PFSK-1 (cell line): Measurements from ENCODE around the gene GADD45GIP1.

Experiments used
- FOXP2 ChIP-seq: optimal IDR thresholded peaks from 2 replicates; pipeline ENCODE3; 2011; ENCODE audit warnings: borderline replicate concordance, control low read depth, inconsistent platforms; ENCODE audit not compliant: insufficient read depth; ENCODE audit errors: extremely low read length, extremely low read depth
- POLR2AphosphoS5 ChIP-seq: IDR thresholded peaks from 2 replicates; pipeline ENCODE4 v1.6.1; 2012; ENCODE audit warnings: low read depth, mild to moderate bottlenecking, control low read depth, low read length, moderate library complexity
- SIN3A ChIP-seq: IDR thresholded peaks from 2 replicates; pipeline ENCODE4 v1.6.1; 2012; ENCODE audit warnings: mild to moderate bottlenecking, low read length, moderate library complexity, borderline replicate concordance; ENCODE audit not compliant: insufficient read depth
- TAF1 ChIP-seq: IDR thresholded peaks from 2 replicates; pipeline ENCODE4 v1.6.1; 2012; ENCODE audit warnings: low read length, control low read depth, borderline replicate concordance; ENCODE audit not compliant: insufficient read depth
- TF ChIP-seq, protein P1 (sequence below), 2 experiments: IDR thresholded peaks; 2 replicates each; pipeline versions ENCODE4 v1.6.1 to v1.8.0; 2011 to 2012; ENCODE audit warnings: low read depth in 2 of 2, low read length in 2 of 2, control low read depth in 1 of 2, inconsistent platforms in 1 of 2, mild to moderate bottlenecking in 1 of 2, moderate library complexity in 1 of 2; ENCODE audit not compliant: insufficient read depth in 1 of 2

The GADD45GIP1 gene

DNA sequence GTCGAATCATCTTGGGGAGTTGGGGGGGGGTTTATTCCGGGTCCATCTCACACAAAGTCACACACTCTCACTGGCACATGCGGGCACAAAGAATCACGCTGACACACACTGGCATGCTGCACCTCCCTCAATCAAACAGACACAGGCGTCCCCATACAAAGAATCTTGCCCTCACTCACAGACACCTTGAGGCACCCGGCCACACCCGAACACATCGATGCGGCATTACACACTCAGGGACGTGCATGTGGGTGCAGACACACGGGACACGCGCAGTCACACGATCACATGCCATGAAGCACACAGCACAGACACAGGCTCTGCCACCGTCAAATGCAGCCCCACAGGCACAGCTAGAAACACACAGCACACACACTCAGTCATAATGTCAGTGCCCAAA, 46.1 kb upstream of the GADD45GIP1 start:
- TF ChIP-seq POLR2AphosphoS5 (no peak), FOXP2 (no peak), TAF1 (no peak), SIN3A (no peak)
- TF ChIP-seq, protein P1, sequence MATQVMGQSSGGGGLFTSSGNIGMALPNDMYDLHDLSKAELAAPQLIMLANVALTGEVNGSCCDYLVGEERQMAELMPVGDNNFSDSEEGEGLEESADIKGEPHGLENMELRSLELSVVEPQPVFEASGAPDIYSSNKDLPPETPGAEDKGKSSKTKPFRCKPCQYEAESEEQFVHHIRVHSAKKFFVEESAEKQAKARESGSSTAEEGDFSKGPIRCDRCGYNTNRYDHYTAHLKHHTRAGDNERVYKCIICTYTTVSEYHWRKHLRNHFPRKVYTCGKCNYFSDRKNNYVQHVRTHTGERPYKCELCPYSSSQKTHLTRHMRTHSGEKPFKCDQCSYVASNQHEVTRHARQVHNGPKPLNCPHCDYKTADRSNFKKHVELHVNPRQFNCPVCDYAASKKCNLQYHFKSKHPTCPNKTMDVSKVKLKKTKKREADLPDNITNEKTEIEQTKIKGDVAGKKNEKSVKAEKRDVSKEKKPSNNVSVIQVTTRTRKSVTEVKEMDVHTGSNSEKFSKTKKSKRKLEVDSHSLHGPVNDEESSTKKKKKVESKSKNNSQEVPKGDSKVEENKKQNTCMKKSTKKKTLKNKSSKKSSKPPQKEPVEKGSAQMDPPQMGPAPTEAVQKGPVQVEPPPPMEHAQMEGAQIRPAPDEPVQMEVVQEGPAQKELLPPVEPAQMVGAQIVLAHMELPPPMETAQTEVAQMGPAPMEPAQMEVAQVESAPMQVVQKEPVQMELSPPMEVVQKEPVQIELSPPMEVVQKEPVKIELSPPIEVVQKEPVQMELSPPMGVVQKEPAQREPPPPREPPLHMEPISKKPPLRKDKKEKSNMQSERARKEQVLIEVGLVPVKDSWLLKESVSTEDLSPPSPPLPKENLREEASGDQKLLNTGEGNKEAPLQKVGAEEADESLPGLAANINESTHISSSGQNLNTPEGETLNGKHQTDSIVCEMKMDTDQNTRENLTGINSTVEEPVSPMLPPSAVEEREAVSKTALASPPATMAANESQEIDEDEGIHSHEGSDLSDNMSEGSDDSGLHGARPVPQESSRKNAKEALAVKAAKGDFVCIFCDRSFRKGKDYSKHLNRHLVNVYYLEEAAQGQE (IDR thresholded peaks at IDR 0.05; ENCODE audit: insufficient read depth in 1 of 2, low read depth in 2 of 2, low read length in 2 of 2): no peak

GRCh38 chr19:13002166-13002898, 45.3 kb upstream of the GADD45GIP1 start:
- TF ChIP-seq FOXP2: no peak

- TF ChIP-seq, protein P1 (IDR thresholded peaks at IDR 0.05; ENCODE audit: insufficient read depth in 1 of 2, low read depth in 2 of 2, low read length in 2 of 2): no peak
- TF ChIP-seq POLR2AphosphoS5 (no peak), FOXP2 (no peak), SIN3A (no peak), TAF1 (no peak)
These were observed 44.6 kb upstream of the GADD45GIP1 start for GRCh38 chr19:13001502-13002165.

DNA sequence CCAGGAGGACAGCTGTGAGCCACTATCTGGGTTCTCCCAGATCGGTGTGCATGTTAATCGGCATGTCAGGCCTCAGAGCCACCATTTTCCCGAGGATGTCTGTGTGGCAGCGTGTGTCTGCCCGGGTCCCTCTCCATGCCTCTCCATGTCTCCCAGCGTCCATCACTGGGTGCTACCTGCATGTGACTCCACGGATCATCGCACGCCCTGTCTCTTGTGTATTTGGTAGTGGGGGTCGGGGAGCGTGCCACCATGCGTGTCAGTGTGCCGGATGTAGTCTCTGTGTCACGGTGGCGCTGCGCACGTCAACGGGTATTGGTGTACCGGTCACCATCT, 44.1 kb upstream of the GADD45GIP1 start:
- TF ChIP-seq POLR2AphosphoS5 (no peak), TAF1 (no peak), FOXP2 (no peak), SIN3A (no peak)
- TF ChIP-seq, protein P1 (IDR thresholded peaks at IDR 0.05; ENCODE audit: insufficient read depth in 1 of 2, low read depth in 2 of 2, low read length in 2 of 2): no peak

DNA sequence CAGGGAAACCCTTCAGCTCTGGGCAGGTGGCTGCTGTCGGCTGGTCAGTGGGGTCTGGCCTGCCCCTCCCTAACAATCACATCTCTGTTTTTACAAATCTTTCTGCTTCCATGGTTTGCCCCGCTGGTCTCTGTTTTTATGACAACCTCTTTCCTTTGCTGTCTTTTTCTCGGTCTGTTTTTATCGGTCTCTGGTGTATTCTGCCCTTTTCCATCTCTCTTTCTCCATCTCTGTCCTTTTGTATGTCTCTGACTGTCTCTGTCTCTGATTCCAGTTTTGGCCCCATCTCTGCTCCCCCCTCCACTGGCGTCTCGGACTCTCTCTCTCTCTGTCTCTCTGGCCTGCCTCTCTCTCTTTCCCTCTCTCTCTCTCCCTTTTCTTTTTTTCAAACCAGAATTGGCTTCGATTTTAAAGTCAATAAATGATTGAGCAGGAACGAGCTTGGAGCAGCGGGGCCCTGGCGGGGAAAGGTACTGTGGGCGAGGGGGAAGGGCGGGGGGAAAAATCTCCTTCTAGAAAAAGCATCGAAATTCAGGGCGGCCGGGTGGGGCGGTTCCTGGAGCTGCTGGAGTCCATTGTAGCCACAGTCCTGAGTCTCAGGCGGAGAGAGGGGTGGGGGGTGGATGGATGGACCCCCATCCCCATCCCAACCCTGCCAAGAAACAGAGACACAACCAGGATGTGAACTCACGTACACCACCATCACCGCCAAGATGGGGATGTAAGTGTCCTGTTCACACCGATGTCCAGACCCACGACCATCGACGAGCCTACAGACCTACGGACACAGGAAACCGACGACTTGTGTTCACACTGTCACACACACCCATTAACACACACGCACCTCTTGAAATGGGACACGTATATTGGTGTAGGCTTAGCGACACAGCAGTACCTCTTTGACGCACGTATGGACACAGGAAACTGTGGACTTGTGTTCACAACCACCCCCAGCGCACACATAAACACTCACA, 41.2 kb upstream of the GADD45GIP1 start:
- TF ChIP-seq TAF1 (no peak), POLR2AphosphoS5 (no peak), SIN3A (no peak), FOXP2 (no peak)
- TF ChIP-seq, protein P1 (IDR thresholded peaks at IDR 0.05; ENCODE audit: insufficient read depth in 1 of 2, low read depth in 2 of 2, low read length in 2 of 2): no peak
